ENCODE measurements around the gene MRPS6.
A peak's percentile ranks its signal among the peaks of the same experiment; 100 is the strongest.

MRPS6 gene

DNA sequence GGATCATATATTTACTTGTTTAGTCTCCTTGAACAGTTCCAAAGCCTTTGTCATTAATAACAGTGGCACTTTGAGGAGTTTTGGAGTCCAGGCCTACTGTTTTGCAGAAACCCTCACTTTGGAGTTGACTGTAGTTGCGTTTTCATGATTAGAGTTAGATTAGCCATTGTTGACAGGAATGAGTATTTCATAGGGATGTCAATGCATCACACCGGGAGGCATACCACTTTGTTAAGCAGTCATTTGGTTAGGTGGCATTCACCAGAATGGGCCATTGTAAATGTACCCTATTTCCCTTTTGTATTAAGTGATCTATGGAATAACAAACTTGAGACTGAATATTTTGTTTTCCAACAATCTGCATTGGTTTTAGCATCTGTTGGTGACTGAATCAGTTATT lies 11.8 kb downstream of the MRPS6 start:
- Histone ChIP-seq H3K9me3 (ENCODE audit: control insufficient read depth, low read length) (no peaks in the 10 kb centered on the region), H4K91ac (ENCODE audit: low read length) (no peak overlapping the region), H2BK120ac (ENCODE audit: low read depth, low read length) (no peak overlapping the region), H3K23ac (ENCODE audit: low read length in 2 of 2) (no peak overlapping the region), H3K18ac (ENCODE audit: low read depth in 1 of 2, low read length in 2 of 2) (no peak overlapping the region), H3K36me3 (ENCODE audit: control insufficient read depth in 1 of 2, insufficient read depth in 2 of 2, low read depth in 1 of 2, low read length in 2 of 2) (peaks cover 6 to 99% of the 10 kb centered on the region in 2 experiments), H2AFZ (ENCODE audit: low read depth, low read length) (no peak overlapping the region), H4K8ac (ENCODE audit: low read length) (no peak overlapping the region), H3K27me3 (ENCODE audit: control insufficient read depth in 1 of 2, insufficient read depth in 1 of 2, low read length in 2 of 2) (no peaks in the 10 kb centered on the region), H3K9ac (ENCODE audit: low read length) (no peak overlapping the region), H3K4me1 (ENCODE audit: control insufficient read depth, insufficient read depth, low read depth, low read length) (peaks cover 5% of the 10 kb centered on the region), H3K4ac (ENCODE audit: low read depth in 1 of 2, low read length in 2 of 2) (no peak overlapping the region), H2BK15ac (ENCODE audit: low read depth, poor library complexity, severe bottlenecking) (no peak overlapping the region), H3K4me3 (ENCODE audit: insufficient read depth in 1 of 2, low read depth in 1 of 2, low read length in 2 of 2) (no peak overlapping the region), H3K4me2 (ENCODE audit: low read length, poor library complexity, severe bottlenecking) (no peak overlapping the region), H2AK5ac (ENCODE audit: low read length, severe bottlenecking) (no peak overlapping the region), H3K79me1 (replicated peaks; ENCODE audit: low read length, poor library complexity, severe bottlenecking) (no peaks in the 10 kb centered on the region), H2BK5ac (ENCODE audit: low read depth, low read length, poor library complexity, severe bottlenecking) (no peak overlapping the region), H3K14ac (ENCODE audit: low read length in 2 of 2) (no peak overlapping the region), H2BK12ac (ENCODE audit: low read length in 2 of 2) (no peak overlapping the region), H3K27ac (ENCODE audit: low read length, poor library complexity, severe bottlenecking) (no peak overlapping the region)
- 80% methylated on average over 2 of the region's 2 CpGs for whole genome bisulfite sequencing
- no peak for DNase-seq

DNA sequence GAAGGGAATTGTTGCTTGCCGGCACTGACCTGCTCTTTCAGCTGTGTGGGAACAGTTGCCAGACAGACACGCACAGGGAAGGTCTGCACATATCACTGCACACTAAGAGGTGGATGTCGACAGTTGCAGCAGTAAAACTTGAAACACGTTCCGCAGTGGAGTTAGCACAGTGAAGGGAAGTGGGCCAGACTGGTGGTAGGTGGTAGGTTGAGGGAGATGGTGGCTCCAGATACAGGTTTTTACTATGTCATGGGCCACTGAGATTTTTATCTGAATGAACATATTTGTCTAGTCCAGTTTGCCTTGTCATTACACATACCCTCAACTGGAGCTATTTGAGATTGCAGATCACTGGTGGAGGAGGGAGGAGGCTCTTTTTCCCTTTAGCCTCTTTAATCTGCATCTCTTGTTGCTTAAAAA lies 13.5 kb downstream of the MRPS6 start:
- Histone ChIP-seq H3K14ac (ENCODE audit: low read length in 2 of 2) (no peak overlapping the region), H3K27me3 (ENCODE audit: control insufficient read depth in 1 of 2, insufficient read depth in 1 of 2, low read length in 2 of 2) (no peaks in the 10 kb centered on the region), H3K9me3 (ENCODE audit: control insufficient read depth, low read length) (no peaks in the 10 kb centered on the region), H2BK12ac (ENCODE audit: low read length in 2 of 2) (no peak overlapping the region), H2BK120ac (ENCODE audit: low read depth, low read length) (no peak overlapping the region), H3K36me3 (ENCODE audit: control insufficient read depth in 1 of 2, insufficient read depth in 2 of 2, low read depth in 1 of 2, low read length in 2 of 2) (peaks cover 6 to 98% of the 10 kb centered on the region in 2 experiments), H4K91ac (ENCODE audit: low read length) (no peak overlapping the region), H3K9ac (ENCODE audit: low read length) (no peak overlapping the region), H3K4me2 (ENCODE audit: low read length, poor library complexity, severe bottlenecking) (no peak overlapping the region), H3K27ac (ENCODE audit: low read length, poor library complexity, severe bottlenecking) (no peak overlapping the region), H2BK5ac (ENCODE audit: low read depth, low read length, poor library complexity, severe bottlenecking) (no peak overlapping the region), H3K79me1 (replicated peaks; ENCODE audit: low read length, poor library complexity, severe bottlenecking) (no peaks in the 10 kb centered on the region), H2AFZ (ENCODE audit: low read depth, low read length) (no peak overlapping the region), H3K18ac (ENCODE audit: low read depth in 1 of 2, low read length in 2 of 2) (no peak overlapping the region), H2BK15ac (ENCODE audit: low read depth, poor library complexity, severe bottlenecking) (no peak overlapping the region), H3K23ac (ENCODE audit: low read length in 2 of 2) (no peak overlapping the region), H2AK5ac (ENCODE audit: low read length, severe bottlenecking) (no peak overlapping the region), H3K4ac (ENCODE audit: low read depth in 1 of 2, low read length in 2 of 2) (no peak overlapping the region), H4K8ac (ENCODE audit: low read length) (no peak overlapping the region), H3K4me1 (ENCODE audit: control insufficient read depth, insufficient read depth, low read depth, low read length) (peaks cover 5% of the 10 kb centered on the region), H3K4me3 (ENCODE audit: insufficient read depth in 1 of 2, low read depth in 1 of 2, low read length in 2 of 2) (no peak overlapping the region)
- WGBS = 98% methylated on average over 5 of the region's 5 CpGs
- no peak for DNase-seq

DNA sequence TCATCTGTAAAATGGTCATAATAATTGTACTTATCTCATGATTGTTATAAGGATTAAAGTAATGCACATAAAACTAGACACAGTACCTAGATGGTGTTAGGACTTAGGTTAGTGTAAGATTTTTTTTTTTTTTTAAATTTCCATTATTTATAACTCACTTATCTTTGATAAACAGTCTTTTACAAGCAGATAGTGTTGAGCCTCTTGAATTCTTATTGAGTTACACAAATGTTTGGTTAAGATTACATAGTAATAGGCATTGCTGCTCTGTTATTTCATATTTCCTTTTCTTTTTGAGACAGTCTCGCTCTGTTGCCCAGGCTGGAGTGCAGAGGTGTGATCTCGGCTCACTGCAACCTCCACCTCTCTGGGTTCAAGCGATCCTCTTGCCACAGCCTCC lies 15.4 kb downstream of the MRPS6 start:
- no peak overlapping the region for H3K4ac ChIP-seq (ENCODE audit: low read depth in 1 of 2, low read length in 2 of 2)
- H4K91ac ChIP-seq (ENCODE audit: low read length) = no peak overlapping the region
- no peak for DNase-seq
- H2AK5ac ChIP-seq (ENCODE audit: low read length, severe bottlenecking) = no peak overlapping the region
- H2AFZ ChIP-seq (ENCODE audit: low read depth, low read length) = no peak overlapping the region
- H3K14ac ChIP-seq (ENCODE audit: low read length in 2 of 2) = no peak overlapping the region
- no peaks in the 10 kb centered on the region for H3K27me3 ChIP-seq (ENCODE audit: control insufficient read depth in 1 of 2, insufficient read depth in 1 of 2, low read length in 2 of 2)
- H3K27ac ChIP-seq (ENCODE audit: low read length, poor library complexity, severe bottlenecking) = no peak overlapping the region
- H2BK12ac ChIP-seq (ENCODE audit: low read length in 2 of 2) = no peak overlapping the region
- no peak overlapping the region for H3K4me2 ChIP-seq (ENCODE audit: low read length, poor library complexity, severe bottlenecking)
- H3K79me1 ChIP-seq (replicated peaks; ENCODE audit: low read length, poor library complexity, severe bottlenecking) = no peaks in the 10 kb centered on the region
- no peak overlapping the region for H4K8ac ChIP-seq (ENCODE audit: low read length)
- 100% methylated on average over 3 of the region's 3 CpGs for WGBS
- no peak overlapping the region for H2BK5ac ChIP-seq (ENCODE audit: low read depth, low read length, poor library complexity, severe bottlenecking)
- no peak overlapping the region for H3K18ac ChIP-seq (ENCODE audit: low read depth in 1 of 2, low read length in 2 of 2)
- no peak overlapping the region for H3K9ac ChIP-seq (ENCODE audit: low read length)
- no peak overlapping the region for H2BK120ac ChIP-seq (ENCODE audit: low read depth, low read length)
- H3K4me1 ChIP-seq (ENCODE audit: control insufficient read depth, insufficient read depth, low read depth, low read length) = peaks cover 5% of the 10 kb centered on the region
- H3K36me3 ChIP-seq (ENCODE audit: control insufficient read depth in 1 of 2, insufficient read depth in 2 of 2, low read depth in 1 of 2, low read length in 2 of 2) = peaks cover 8 to 97% of the 10 kb centered on the region in 2 experiments
- H2BK15ac ChIP-seq (ENCODE audit: low read depth, poor library complexity, severe bottlenecking) = no peak overlapping the region
- H3K23ac ChIP-seq (ENCODE audit: low read length in 2 of 2) = no peak overlapping the region
- H3K9me3 ChIP-seq (ENCODE audit: control insufficient read depth, low read length) = no peaks in the 10 kb centered on the region
- no peak overlapping the region for H3K4me3 ChIP-seq (ENCODE audit: insufficient read depth in 1 of 2, low read depth in 1 of 2, low read length in 2 of 2)

DNA sequence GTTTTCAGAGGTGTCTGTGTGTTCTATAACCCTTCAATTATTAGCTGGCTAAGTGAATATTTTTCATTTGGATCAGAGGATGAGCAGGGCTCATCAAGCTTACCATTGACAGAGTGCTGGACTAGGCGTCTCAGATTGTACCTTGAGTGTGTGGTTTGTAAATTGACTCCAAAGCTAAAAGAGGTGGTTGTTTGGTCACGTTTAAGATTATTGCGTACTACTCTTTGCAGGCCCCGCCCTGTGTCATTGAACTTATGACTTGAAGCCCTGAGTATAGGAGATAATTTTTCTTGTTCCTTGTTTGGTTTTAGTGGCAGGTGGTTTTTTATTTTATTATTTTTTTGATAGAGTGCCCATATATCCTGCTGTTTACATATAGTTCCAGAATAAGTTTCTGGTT lies 17.7 kb downstream of the MRPS6 start:
- Histone ChIP-seq H2AFZ (ENCODE audit: low read depth, low read length) (no peak overlapping the region), H2AK5ac (ENCODE audit: low read length, severe bottlenecking) (no peak overlapping the region), H3K14ac (ENCODE audit: low read length in 2 of 2) (no peak overlapping the region), H3K27ac (ENCODE audit: low read length, poor library complexity, severe bottlenecking) (no peak overlapping the region), H3K9ac (ENCODE audit: low read length) (peak overlapping the region; percentile 8), H4K91ac (ENCODE audit: low read length) (no peak overlapping the region), H3K27me3 (ENCODE audit: control insufficient read depth in 1 of 2, insufficient read depth in 1 of 2, low read length in 2 of 2) (no peaks in the 10 kb centered on the region), H2BK5ac (ENCODE audit: low read depth, low read length, poor library complexity, severe bottlenecking) (no peak overlapping the region), H2BK12ac (ENCODE audit: low read length in 2 of 2) (no peak overlapping the region), H3K4ac (ENCODE audit: low read depth in 1 of 2, low read length in 2 of 2) (no peak overlapping the region), H3K4me1 (ENCODE audit: control insufficient read depth, insufficient read depth, low read depth, low read length) (peaks cover 5% of the 10 kb centered on the region), H3K4me3 (ENCODE audit: insufficient read depth in 1 of 2, low read depth in 1 of 2, low read length in 2 of 2) (no peak overlapping the region), H3K9me3 (ENCODE audit: control insufficient read depth, low read length) (no peaks in the 10 kb centered on the region), H3K36me3 (ENCODE audit: control insufficient read depth in 1 of 2, insufficient read depth in 2 of 2, low read depth in 1 of 2, low read length in 2 of 2) (peaks cover 17 to 98% of the 10 kb centered on the region in 2 experiments), H3K18ac (ENCODE audit: low read depth in 1 of 2, low read length in 2 of 2) (no peak overlapping the region), H3K23ac (ENCODE audit: low read length in 2 of 2) (no peak overlapping the region), H4K8ac (ENCODE audit: low read length) (no peak overlapping the region), H2BK15ac (ENCODE audit: low read depth, poor library complexity, severe bottlenecking) (no peak overlapping the region), H2BK120ac (ENCODE audit: low read depth, low read length) (no peak overlapping the region), H3K4me2 (ENCODE audit: low read length, poor library complexity, severe bottlenecking) (no peak overlapping the region), H3K79me1 (replicated peaks; ENCODE audit: low read length, poor library complexity, severe bottlenecking) (no peaks in the 10 kb centered on the region)
- 89% methylated on average over 3 of the region's 4 CpGs for WGBS
- no peak for DNase-seq

All from mesenchymal stem cell (in vitro differentiated cells and primary cell).